NCI-H2107 (cell line): ENCODE data around the gene DCBLD2.

Experiments used
- DNase-seq: peaks from one replicate; lab custom pipeline; 2025; lab: John Stamatoyannopoulos, UW

The DCBLD2 gene

DNA sequence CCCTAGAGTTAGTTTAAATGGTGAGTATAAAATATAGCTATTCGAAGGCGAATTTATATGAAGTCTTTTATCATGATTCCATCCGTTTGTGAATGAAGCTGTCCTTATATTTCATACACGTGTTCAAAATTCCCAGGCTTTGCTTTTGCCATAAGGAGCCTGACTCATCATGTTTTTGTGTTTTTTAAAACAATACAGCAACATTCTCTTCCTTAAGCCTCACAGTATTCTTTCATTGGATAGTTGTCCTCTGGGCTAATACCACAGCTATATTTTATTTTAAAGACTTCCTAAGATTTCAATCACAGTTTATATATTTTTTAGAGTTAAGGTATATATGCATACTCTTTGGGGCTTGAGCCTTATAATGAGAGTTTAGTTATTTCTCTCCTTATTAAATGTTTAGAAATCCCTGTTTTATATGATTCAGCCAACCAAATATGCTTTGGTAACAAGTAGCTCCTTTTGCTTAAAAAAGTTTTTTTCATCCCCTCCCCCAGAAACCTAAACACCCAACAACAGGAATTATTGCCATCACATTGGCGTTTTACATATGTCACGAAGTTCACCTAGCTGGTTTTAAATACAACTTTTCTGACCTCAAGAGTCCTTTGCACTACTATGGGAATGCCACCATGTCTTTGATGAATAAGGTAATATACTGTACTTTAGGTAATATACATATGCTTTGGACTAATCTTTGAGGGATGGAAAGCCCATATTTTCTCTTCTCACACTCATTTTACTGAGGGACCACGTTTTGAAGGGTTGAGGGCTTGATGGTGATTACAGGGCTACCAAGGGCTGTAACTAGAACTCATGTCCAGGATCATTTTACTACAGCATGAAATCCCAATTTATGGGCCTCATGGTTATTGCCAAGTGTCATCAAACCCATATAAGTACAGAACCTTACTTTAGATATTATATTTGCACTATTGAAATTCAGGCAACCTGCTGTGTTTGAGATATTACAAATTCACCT is 109.9 kb downstream of the DCBLD2 start:
- DNase-seq = no peak

GRCh38 chr3:98788651-98789050 is 112.8 kb downstream of the DCBLD2 start:
- DNase-seq = no peak

DNA sequence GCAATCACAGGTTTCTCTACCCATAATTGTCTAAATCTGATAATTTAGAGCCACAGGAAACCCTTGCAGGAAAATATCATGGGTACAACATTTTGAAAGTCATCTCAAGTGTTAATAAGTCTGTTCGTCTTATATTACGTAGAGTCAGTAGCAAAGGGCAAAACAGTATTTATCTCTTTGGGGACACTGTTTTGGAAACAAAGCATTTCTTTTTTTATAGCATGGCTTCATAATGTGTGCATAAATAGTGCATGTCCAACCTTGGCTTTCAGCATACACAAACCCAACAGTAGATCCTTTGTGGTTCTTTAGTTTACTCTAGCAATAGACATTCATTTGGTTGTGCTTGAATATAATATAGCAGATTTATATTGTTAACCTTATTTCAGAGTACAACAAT is 114.3 kb downstream of the DCBLD2 start:
- DNase-seq = no peak

DNA sequence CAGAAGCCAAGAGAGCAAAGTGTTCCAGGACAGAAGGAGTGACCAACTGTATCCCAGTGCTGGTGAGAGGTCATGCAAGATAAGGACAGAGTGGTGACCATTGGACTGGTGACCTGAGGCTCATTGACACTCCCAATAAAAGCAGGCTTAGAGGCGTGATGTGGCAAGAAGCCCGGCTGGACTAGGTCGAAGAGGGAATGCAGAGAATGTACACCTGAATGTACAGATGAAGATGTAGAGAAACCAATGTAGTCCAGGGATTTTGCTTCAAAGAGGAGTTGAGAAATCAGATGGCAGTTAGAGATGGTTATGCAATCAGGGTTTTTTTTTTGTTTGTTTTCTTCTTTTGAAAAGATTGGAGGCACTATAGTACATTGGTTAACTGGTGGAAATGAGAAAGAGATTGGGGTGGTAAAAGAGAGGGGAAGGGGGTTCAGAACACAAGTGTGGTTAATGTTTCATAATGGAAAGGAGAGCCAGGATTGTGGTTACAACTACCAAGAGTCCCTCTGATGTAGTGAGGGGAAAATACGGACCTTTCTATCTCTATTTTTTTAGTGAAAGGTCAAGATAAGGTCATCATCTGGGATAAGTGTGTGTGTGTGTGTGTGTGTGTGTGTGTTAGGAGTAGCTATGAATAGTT is 115.0 kb downstream of the DCBLD2 start:
- DNase-seq = no peak

DNA sequence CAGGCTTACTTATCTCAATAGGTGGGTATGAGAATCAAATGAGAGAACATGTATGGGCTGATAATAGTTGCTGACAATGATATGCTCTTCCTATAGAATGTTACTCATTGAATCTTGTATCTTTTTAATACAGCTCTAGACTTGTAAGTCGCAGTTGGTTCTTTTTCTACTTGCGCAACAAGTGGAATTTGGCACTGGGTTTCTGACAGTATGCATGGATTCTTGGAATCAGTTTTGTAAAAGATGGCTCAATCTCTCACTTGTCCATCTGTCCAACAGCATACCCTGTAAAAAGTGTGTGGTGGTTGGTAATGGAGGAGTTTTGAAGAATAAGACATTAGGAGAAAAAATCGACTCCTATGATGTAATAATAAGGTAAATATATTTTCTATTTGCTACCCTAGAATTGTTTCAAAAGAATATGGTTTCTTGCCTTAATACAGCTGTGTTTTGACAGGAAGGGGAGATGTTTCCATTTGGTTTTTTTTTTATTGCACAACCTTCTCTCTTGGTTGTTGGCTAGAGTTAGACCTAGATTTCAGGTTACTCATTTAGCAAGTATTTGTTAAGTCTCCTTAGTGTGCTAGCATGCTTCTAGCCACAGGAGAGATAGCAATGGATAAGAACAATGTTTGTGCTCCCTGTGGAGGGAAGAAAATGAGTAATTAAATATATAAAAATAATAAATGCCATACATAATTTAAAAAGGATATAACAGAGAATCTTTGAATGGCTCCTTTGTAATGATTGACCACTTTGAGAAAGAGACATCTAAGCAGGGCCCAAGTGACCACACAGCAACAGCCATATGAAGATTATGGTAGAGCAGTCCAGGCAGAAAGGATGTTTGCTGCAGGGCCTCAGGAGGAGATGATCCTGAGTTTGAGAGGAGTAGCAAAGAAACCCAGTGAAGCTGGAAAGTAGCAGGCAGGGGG is 116.6 kb downstream of the DCBLD2 start:
- DNase-seq = no peak

DNA sequence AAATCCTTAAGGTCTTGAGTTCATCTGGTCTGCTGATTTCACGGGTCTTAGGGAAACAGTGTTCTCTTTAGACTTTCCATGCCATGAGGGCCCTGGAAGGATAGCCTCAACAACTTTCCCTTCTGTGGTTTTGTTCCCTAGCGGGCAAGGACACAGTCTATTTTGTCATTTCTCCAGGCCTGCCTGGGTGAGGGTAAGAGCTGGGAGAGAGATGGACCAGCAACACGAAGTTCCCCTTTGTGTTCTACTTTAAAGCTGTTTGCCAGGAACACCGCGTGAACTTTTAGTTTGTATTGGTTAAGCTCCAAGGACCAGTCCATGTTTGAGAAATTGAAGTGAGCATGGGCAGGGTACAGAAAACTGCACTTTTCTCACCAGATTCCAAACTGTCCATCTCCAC is 117.5 kb downstream of the DCBLD2 start:
- no peak for DNase-seq

DNA sequence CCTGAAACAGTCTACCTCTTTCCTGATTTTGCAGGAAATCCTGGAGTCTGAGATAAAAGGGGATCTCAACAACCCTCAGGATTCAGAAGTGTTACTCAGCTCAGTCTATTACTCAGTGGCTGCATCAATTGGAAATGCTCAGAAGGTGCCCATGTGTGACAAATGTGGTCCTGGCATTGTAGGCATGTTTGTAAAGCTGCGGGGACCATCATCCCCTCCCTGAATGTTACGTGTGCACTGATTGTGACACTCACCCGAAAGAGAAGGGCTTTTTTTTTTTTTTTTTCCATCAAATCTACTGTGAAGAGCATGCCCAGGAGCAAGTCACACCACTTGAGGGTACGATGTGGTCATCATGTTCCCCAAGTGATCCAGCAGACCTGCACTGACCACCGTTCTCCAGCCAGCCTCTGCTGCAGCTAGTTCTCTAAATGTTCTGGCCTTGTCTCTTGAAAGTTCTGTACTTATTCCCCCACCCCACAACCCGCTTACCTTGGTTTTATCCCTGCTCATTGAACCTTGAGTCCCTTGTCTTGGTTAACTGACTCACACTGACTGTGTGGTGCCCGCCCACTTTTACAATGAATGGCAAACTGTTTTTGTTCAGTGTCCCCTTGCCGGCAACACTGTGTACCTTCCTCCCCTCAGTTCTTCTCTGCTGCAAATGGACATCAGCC is 118.5 kb downstream of the DCBLD2 start:
- no peak for DNase-seq

GRCh38 chr3:98780343-98780742 is 121.2 kb downstream of the DCBLD2 start:
- DNase-seq = no peak

GRCh38 chr3:98779541-98780335 is 121.8 kb downstream of the DCBLD2 start:
- no peak for DNase-seq

DNA sequence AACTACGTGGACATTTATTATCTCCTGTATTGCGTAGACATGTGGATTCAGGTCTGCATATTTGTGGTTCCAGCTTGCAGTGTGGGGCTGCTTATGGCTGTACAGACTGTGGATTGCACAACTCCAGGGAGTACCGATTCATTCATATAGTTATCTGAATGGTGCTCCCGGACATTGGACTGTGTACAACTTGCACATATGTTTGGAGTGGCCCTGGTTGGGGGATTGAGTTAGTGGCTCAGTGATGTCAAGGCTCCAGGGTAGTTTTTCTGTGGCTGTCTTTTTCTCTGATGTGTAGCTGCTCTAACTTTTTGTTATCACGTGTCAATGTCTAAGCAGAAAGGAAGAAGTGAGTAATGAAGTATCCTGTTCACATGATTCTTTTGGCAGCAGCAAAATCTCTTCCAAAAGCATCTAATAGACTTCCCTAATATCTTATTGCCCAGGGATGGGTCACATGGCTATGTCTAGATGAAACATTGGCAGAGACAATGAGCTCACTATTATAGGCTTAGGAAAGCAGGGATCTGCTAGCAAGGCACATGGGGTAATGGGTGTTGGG is 122.6 kb downstream of the DCBLD2 start:
- DNase-seq = no peak

GRCh38 chr3:98778383-98778782 is 123.1 kb downstream of the DCBLD2 start:
- no peak for DNase-seq

- DNase-seq = no peak
These were observed 123.7 kb downstream of the DCBLD2 start for GRCh38 chr3:98777801-98778220.

DNA sequence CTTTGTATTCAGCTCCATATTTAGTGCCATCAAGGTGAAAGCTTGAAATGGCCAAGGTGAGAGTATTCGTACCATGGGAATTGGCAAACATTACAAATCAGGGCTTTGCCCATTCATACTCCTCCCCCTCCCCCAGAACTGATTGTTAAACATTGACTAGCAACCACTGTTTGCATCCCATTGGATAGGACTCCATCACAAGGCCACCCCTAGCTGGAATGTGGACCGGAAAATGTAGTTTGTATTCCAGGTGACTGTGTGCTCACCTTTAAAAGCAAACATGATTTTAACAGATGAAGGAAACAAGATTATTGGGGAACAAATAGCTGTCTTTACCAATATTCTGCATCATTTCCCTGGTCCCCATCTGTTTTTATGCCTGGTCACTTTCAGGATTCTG is 124.2 kb downstream of the DCBLD2 start:
- DNase-seq = no peak

DNA sequence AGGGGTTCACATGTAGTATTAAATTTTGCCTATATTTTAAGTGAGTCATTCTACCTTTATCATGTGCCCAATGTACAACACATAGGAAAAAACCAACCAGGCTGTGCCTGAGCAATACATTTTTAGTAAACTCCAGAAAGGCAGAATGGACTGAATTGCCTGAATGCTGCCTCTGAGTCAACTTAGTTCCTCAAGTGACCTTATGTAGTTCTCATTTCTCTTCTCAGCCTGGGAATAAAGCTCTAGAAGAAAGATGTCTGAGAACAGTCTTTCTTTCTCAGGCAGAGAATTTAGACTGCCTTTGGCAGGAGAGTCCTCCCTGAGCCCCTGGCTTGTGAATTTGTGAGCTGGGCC is 125.4 kb downstream of the DCBLD2 start:
- no peak for DNase-seq

- DNase-seq = no peak
These were observed 125.9 kb downstream of the DCBLD2 start for GRCh38 chr3:98775459-98776139.

- DNase-seq = no peak
These were observed 129.5 kb downstream of the DCBLD2 start for GRCh38 chr3:98772022-98772421.

DNA sequence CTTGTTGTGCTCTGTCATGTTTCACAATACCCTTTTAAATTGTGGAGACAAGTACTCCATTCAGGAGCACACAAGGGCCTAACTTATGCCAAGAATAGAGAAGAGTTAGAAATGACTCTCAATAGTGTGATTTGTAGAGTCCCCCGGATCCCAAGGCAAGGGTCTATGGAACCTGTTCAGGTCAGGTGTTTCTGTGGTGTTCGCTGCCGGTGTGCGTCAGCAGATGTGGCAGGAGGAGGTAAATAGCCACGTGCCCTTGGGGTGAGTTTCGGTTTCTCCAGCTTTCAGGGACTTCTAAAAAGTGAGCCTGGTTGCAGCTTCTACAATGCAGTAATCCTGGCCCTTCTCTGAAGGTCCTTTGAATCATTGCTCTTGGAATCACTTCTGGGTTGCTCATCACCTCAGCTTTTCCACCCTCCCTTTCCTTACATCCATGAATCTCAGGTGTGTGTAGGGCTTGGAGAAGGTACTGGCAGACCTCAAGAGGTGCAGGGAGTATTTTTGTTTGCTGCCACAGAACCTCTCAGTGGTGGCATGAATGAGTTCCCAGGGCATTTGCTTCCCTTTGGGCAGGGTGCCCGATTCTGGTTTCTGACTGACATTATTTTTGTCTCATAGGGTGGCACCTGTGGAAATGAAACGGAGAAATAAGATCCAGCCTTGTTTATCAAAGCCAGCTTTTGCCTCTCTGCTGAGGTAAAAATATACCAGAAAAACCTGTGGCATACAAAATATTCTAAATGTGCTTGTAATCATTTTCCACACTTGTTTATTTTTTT is 131.0 kb downstream of the DCBLD2 start:
- DNase-seq = peak; percentile 65

DNA sequence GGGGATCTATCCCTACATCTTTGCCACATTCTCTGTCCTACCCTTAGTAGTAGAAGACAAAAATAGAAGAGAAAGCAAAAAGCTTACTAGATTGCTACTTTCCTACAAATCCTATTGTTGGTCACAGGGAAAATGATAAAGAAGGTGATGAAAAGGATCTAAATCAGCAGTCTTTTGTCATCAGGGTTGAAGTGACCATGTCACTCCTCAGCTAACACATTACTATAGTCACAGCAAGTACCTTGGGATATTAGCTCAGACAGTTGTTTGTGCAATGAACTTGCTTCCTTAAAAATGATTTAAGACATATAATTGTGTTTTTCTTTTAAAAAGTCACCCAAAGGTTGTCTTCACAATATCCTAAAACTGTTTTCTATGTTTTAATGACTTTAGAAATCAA is 132.0 kb downstream of the DCBLD2 start:
- no peak for DNase-seq

DNA sequence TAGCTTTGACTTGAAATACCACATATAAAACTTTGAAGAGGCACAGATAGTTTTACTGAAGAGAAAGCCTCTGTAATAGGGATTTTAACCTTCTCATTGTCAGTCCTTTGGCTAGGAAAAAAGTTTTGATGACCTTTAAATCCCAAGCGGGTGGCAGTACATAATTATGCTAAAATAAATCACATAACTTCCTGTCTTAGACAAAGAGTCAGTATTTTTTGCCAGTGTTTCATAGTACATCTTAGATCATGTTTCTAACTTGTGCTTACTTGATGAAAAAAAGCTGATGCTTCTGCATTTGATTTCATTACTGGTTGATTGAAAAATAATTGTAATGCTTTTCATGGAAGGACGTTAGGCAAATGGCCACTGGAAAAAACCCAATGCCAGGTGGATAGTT is 132.5 kb downstream of the DCBLD2 start:
- no peak for DNase-seq
